IPS-18a (cell line): ENCODE measurements around the gene GKN1.

Experiments
- H3K27ac ChIP-seq: one replicate; pipeline ENCODE4 v1.5.1; 2013; ENCODE audit warnings: low read length
- H3K27me3 ChIP-seq: one replicate; pipeline ENCODE4 v1.6.1; 2013; ENCODE audit warnings: mild to moderate bottlenecking, low read length; ENCODE audit not compliant: control insufficient read depth, insufficient read depth
- H3K36me3 ChIP-seq: one replicate; pipeline ENCODE4 v1.6.1; 2013; ENCODE audit warnings: low read depth, low read length; ENCODE audit not compliant: control insufficient read depth
- H3K4me1 ChIP-seq: one replicate; pipeline ENCODE4 v1.6.1; 2013; ENCODE audit warnings: low read depth, low read length; ENCODE audit not compliant: control insufficient read depth
- H3K4me3 ChIP-seq: one replicate; pipeline ENCODE4 v1.5.1; 2013; ENCODE audit warnings: low read length
- H3K9ac ChIP-seq: one replicate; pipeline ENCODE4 v1.6.1; 2013; ENCODE audit warnings: mild to moderate bottlenecking, low read length, moderate library complexity
- H3K9me3 ChIP-seq: one replicate; pipeline ENCODE4 v1.6.1; 2013; ENCODE audit warnings: low read depth, low read length; ENCODE audit not compliant: control insufficient read depth

GKN1 gene

GRCh38 chr2:69011611-69012157 is 37.2 kb downstream of the GKN1 start:
- H3K27me3 ChIP-seq = peaks cover 23% of the 10 kb centered on the region
- H3K4me3 ChIP-seq = no peak overlapping the region
- peaks cover 7% of the 10 kb centered on the region for H3K4me1 ChIP-seq
- no peak overlapping the region for H3K9ac ChIP-seq
- no peak overlapping the region for H3K27ac ChIP-seq
- no peaks in the 10 kb centered on the region for H3K36me3 ChIP-seq
- no peaks in the 10 kb centered on the region for H3K9me3 ChIP-seq

- Histone ChIP-seq H3K9ac (peak overlapping the region; percentile 78), H3K4me1 (peaks cover 7% of the 10 kb centered on the region), H3K27me3 (peaks cover 23% of the 10 kb centered on the region), H3K36me3 (no peaks in the 10 kb centered on the region), H3K9me3 (no peaks in the 10 kb centered on the region), H3K4me3 (peak overlapping the region; percentile 92), H3K27ac (no peak overlapping the region)
Observed at GRCh38 chr2:69012310-69013141, 38.1 kb downstream of the GKN1 start.

- peaks cover 7% of the 10 kb centered on the region for H3K4me1 ChIP-seq
- H3K27ac ChIP-seq = peak within 1 kb of the TSS; percentile 30
- H3K27me3 ChIP-seq = peaks cover 23% of the 10 kb centered on the region
- peak within 1 kb of the TSS; percentile 92 for H3K4me3 ChIP-seq
- peak within 1 kb of the TSS; percentile 78 for H3K9ac ChIP-seq
- H3K36me3 ChIP-seq = no peaks in the 10 kb centered on the region
- H3K9me3 ChIP-seq = no peaks in the 10 kb centered on the region
Observed at GRCh38 chr2:69013142-69013839, 38.9 kb downstream of the GKN1 start, which contains the start of gene ANTXR1. ANTXR1 (plus strand) TSS chr2:69013179; CDS start chr2:69013500, 321 bp downstream.

GRCh38 chr2:69013840-69014821 is 39.7 kb downstream of the GKN1 start:
- H3K9ac ChIP-seq = peak overlapping the region; percentile 78
- peaks cover 7% of the 10 kb centered on the region for H3K4me1 ChIP-seq
- peaks cover 23% of the 10 kb centered on the region for H3K27me3 ChIP-seq
- peak overlapping the region; percentile 12 for H3K27ac ChIP-seq
- H3K36me3 ChIP-seq = no peaks in the 10 kb centered on the region
- no peaks in the 10 kb centered on the region for H3K9me3 ChIP-seq
- peak overlapping the region; percentile 92 for H3K4me3 ChIP-seq

- peaks cover 9% of the 10 kb centered on the region for H3K27me3 ChIP-seq
- H3K36me3 ChIP-seq = no peaks in the 10 kb centered on the region
- no peak overlapping the region for H3K27ac ChIP-seq
- H3K9ac ChIP-seq = no peak overlapping the region
- H3K4me1 ChIP-seq = peaks cover 17% of the 10 kb centered on the region
- H3K9me3 ChIP-seq = no peaks in the 10 kb centered on the region
- H3K4me3 ChIP-seq = no peak overlapping the region
Observed at GRCh38 chr2:69017080-69017479, 42.6 kb downstream of the GKN1 start.

GRCh38 chr2:69017835-69018234 is 43.4 kb downstream of the GKN1 start:
- no peak overlapping the region for H3K27ac ChIP-seq
- no peak overlapping the region for H3K4me3 ChIP-seq
- H3K4me1 ChIP-seq = peaks cover 17% of the 10 kb centered on the region

GRCh38 chr2:69018678-69019095 is 44.3 kb downstream of the GKN1 start:
- H3K9ac ChIP-seq = no peak overlapping the region
- H3K4me3 ChIP-seq = no peak overlapping the region
- H3K9me3 ChIP-seq = no peaks in the 10 kb centered on the region
- peaks cover 3% of the 10 kb centered on the region for H3K27me3 ChIP-seq
- H3K27ac ChIP-seq = no peak overlapping the region
- H3K4me1 ChIP-seq = peaks cover 17% of the 10 kb centered on the region
- H3K36me3 ChIP-seq = no peaks in the 10 kb centered on the region

More at GRCh38 chr2:69017835-69018234, 43.4 kb downstream of the GKN1 start:
- Histone ChIP-seq H3K27me3 (peaks cover 3% of the 10 kb centered on the region), H3K9ac (no peak overlapping the region), H3K9me3 (no peaks in the 10 kb centered on the region), H3K36me3 (no peaks in the 10 kb centered on the region)

GRCh38 chr2:69020496-69021426 is 46.3 kb downstream of the GKN1 start:
- Histone ChIP-seq H3K27me3 (no peaks in the 10 kb centered on the region), H3K9ac (no peak overlapping the region), H3K27ac (no peak overlapping the region)

GRCh38 chr2:69021727-69022126 is 47.3 kb downstream of the GKN1 start:
- Histone ChIP-seq H3K9me3 (no peaks in the 10 kb centered on the region), H3K27me3 (no peaks in the 10 kb centered on the region), H3K4me3 (no peak overlapping the region), H3K36me3 (no peaks in the 10 kb centered on the region), H3K9ac (no peak overlapping the region), H3K4me1 (peaks cover 10% of the 10 kb centered on the region), H3K27ac (no peak overlapping the region)

More at GRCh38 chr2:69020496-69021426, 46.3 kb downstream of the GKN1 start:
- Histone ChIP-seq H3K9me3 (no peaks in the 10 kb centered on the region), H3K36me3 (no peaks in the 10 kb centered on the region), H3K4me1 (peaks cover 10% of the 10 kb centered on the region), H3K4me3 (no peak overlapping the region)

GRCh38 chr2:69022548-69022947 is 48.1 kb downstream of the GKN1 start:
- H3K27ac ChIP-seq = no peak overlapping the region
- no peak overlapping the region for H3K9ac ChIP-seq
- no peaks in the 10 kb centered on the region for H3K36me3 ChIP-seq
- peaks cover 10% of the 10 kb centered on the region for H3K4me1 ChIP-seq
- no peaks in the 10 kb centered on the region for H3K27me3 ChIP-seq
- no peaks in the 10 kb centered on the region for H3K9me3 ChIP-seq
- H3K4me3 ChIP-seq = no peak overlapping the region
